SK-N-SH (cell line): ENCODE measurements around the gene YAF2. TPM values are rescaled to one million over a fixed set of nuclear protein-coding genes. Genes with fewer than 3 reads are reported as not detected.

ENCODE experiments used
- CTCF ChIA-PET: fragments of 300-600, 350-600 bp; formaldehyde crosslinking; extraction: SDS; loops from one replicate; lab custom pipeline; 2021; lab: Yijun Ruan, JAX
- POLR2A ChIA-PET: fragments of 350-600 bp; sonication (Branson Sonifier 250); formaldehyde crosslinking; extraction: SDS; loops from one replicate; lab custom pipeline; 2020; ENCODE audit warnings: antibody characterized with exemption, inconsistent platforms; lab: Yijun Ruan, JAX
- DNase-seq: peaks from one replicate; pipeline ENCODE4 v3.0.0; 2012
- H2AFZ ChIP-seq: fragments of 200-600 bp; sonication (generic); 2 replicates; pipeline ENCODE4 v1.8.1; 2016; ENCODE audit warnings: antibody characterized with exemption, mild to moderate bottlenecking, low read depth
- H3F3A ChIP-seq: fragments of 200-600 bp; sonication (generic); replicated peaks from 2 replicates; pipeline ENCODE3; 2016; ENCODE audit warnings: antibody characterized with exemption, mild to moderate bottlenecking; ENCODE audit not compliant: insufficient read depth
- H3K27ac ChIP-seq, 2 experiments: fragments of 200-500 bp in 1 of 2; fragments of 200-600 bp in 1 of 2; sonication (Bioruptor generic) in 1 of 2; sonication (generic), shearing (Covaris generic) in 1 of 2; 2 replicates each; pipeline versions ENCODE4 v1.5.1 to v1.6.1; 2014 to 2016; ENCODE audit warnings: low read depth in 2 of 2, inconsistent platforms in 1 of 2, low read length in 1 of 2, mild to moderate bottlenecking in 1 of 2, mixed read lengths in 1 of 2
- H3K27me3 ChIP-seq: fragments of 200-600 bp; sonication (generic), shearing (Covaris generic); 2 replicates; pipeline ENCODE4 v1.6.1; 2016; ENCODE audit warnings: mixed run types; ENCODE audit not compliant: insufficient read depth
- H3K36me3 ChIP-seq, 2 experiments: fragments of 200-500 bp in 1 of 2; fragments of 200-600 bp in 1 of 2; sonication (Bioruptor generic) in 1 of 2; sonication (generic) in 1 of 2; replicated peaks in 1 of 2; 2 replicates each; pipeline versions ENCODE3 to v1.5.1; 2014 to 2016; ENCODE audit warnings: low read length in 1 of 2, mild to moderate bottlenecking in 1 of 2; ENCODE audit not compliant: insufficient read depth in 2 of 2, control insufficient read depth in 1 of 2
- H3K4me1 ChIP-seq, 2 experiments: fragments of 200-500 bp in 1 of 2; fragments of 200-600 bp in 1 of 2; sonication (Bioruptor generic) in 1 of 2; sonication (generic), shearing (Covaris generic) in 1 of 2; 2 replicates each; pipeline versions ENCODE4 v1.5.1 to v1.6.1; 2014 to 2016; ENCODE audit warnings: low read depth in 1 of 2, low read length in 1 of 2, mixed run types in 1 of 2; ENCODE audit not compliant: insufficient read depth in 2 of 2, control insufficient read depth in 1 of 2
- H3K4me2 ChIP-seq: fragments of 200-600 bp; sonication (generic), shearing (Covaris generic); 2 replicates; pipeline ENCODE4 v1.6.1; 2017; ENCODE audit warnings: mixed run types
- H3K4me3 ChIP-seq, 2 experiments: fragments of 200-500 bp in 1 of 2; fragments of 200-600 bp in 1 of 2; sonication (Bioruptor generic) in 1 of 2; sonication (generic), shearing (Covaris generic) in 1 of 2; 2 replicates each; pipeline versions ENCODE4 v1.5.1 to v1.8.1; 2014 to 2016; ENCODE audit warnings: low read depth in 2 of 2, inconsistent platforms in 1 of 2, low read length in 1 of 2, mild to moderate bottlenecking in 1 of 2, mixed read lengths in 1 of 2, moderate library complexity in 1 of 2
- H3K79me2 ChIP-seq: fragments of 200-600 bp; sonication (generic); 2 replicates; pipeline ENCODE4 v1.8.1; 2017; ENCODE audit warnings: mild to moderate bottlenecking; ENCODE audit not compliant: insufficient read depth
- H3K9ac ChIP-seq: fragments of 200-600 bp; sonication (generic); 2 replicates; pipeline ENCODE4 v1.6.1; 2017; ENCODE audit warnings: mixed run types
- H3K9me2 ChIP-seq: fragments of 200-600 bp; sonication (generic); 2 replicates; pipeline ENCODE4 v1.6.1; 2017; ENCODE audit warnings: mixed run types
- H3K9me3 ChIP-seq: fragments of 200-600 bp; sonication (generic); 2 replicates; pipeline ENCODE4 v1.6.1; 2017; ENCODE audit warnings: mixed run types, mild to moderate bottlenecking, moderate library complexity
- H4K20me1 ChIP-seq: fragments of 200-600 bp; sonication (generic); 2 replicates; pipeline ENCODE4 v1.6.1; 2017; ENCODE audit warnings: mild to moderate bottlenecking, mixed run types; ENCODE audit not compliant: insufficient read depth
- CHD2 ChIP-seq: fragments of 150-350 bp; IDR thresholded peaks from 2 replicates; pipeline ENCODE4 v1.6.1; 2018; ENCODE audit warnings: low read length; ENCODE audit not compliant: partially characterized antibody
- EZH2phosphoT487 ChIP-seq: fragments of 200-600 bp; sonication (generic); IDR thresholded peaks from 2 replicates; pipeline ENCODE4 v1.6.1; 2017; ENCODE audit warnings: low read depth, mixed run types, mild to moderate bottlenecking, antibody characterized with exemption, moderate library complexity, borderline replicate concordance
- JUND ChIP-seq: IDR thresholded peaks from 2 replicates; pipeline ENCODE4 v1.4.0; 2012
- MEF2A ChIP-seq: IDR thresholded peaks from 2 replicates; pipeline ENCODE4 v1.4.0; 2012; ENCODE audit warnings: low read depth, borderline replicate concordance
- RAD21 ChIP-seq: IDR thresholded peaks from 2 replicates; pipeline ENCODE4 v1.6.1; 2012; ENCODE audit warnings: mild to moderate bottlenecking, low read length
- SIN3A ChIP-seq: IDR thresholded peaks from 2 replicates; pipeline ENCODE4 v1.6.1; 2012; ENCODE audit warnings: low read depth, mild to moderate bottlenecking, low read length, moderate library complexity, borderline replicate concordance
- TEAD4 ChIP-seq: IDR thresholded peaks from 2 replicates; pipeline ENCODE4 v1.4.0; 2012; ENCODE audit warnings: mild to moderate bottlenecking, borderline replicate concordance; ENCODE audit not compliant: insufficient read depth
- USF1 ChIP-seq: IDR thresholded peaks from 2 replicates; pipeline ENCODE4 v1.4.0; 2012; ENCODE audit warnings: low read depth, borderline replicate concordance
- YY1 ChIP-seq: IDR thresholded peaks from 2 replicates; pipeline ENCODE4 v1.4.0; 2012; ENCODE audit warnings: low read depth, mild to moderate bottlenecking
- WGBS: methylation state at CpG from one replicate; pipeline ENCODE4 v1.1.6; 2017; ENCODE audit warnings: low lambda C conversion rate; 5-methylcytosine and 5-hydroxymethylcytosine counted together
- polyA plus RNA-seq, 3 experiments: library from polyadenylated mRNA; depleted of rRNA; stranded (reverse); fragments of >200 nt; gene quantifications; 2 replicates each; pipeline ENCODE4 v1.2.3, GENCODE V29; 2012
- TF ChIP-seq, protein P1 (sequence below): IDR thresholded peaks from 2 replicates; pipeline ENCODE4 v1.4.0; 2012; ENCODE audit warnings: low read depth, borderline replicate concordance
- TF ChIP-seq, protein P2 (sequence below): fragments of 150-350 bp; IDR thresholded peaks from 2 replicates; pipeline ENCODE4 v1.6.1; 2016; ENCODE audit warnings: mild to moderate bottlenecking, low read depth, low read length
- TF ChIP-seq, protein P3 (sequence below): IDR thresholded peaks from 2 replicates; pipeline ENCODE4 v1.6.1; 2012; ENCODE audit warnings: mild to moderate bottlenecking, low read depth, low read length, moderate library complexity

YAF2 gene
- polyA plus RNA-seq, 1 of the 3 experiments (the other 2 are of a cell fraction), result 5.3 TPM

GRCh38 chr12:42192686-42193085, 45.4 kb downstream of the YAF2 start:
- Histone ChIP-seq H2AFZ (no peak overlapping the region), H3K27me3 (no peaks in the 10 kb centered on the region), H3K79me2 (peaks cover 10% of the 10 kb centered on the region; the same call in 1 of the 2 replicates), H3F3A (peaks cover 8% of the 10 kb centered on the region), H3K4me2 (no peak overlapping the region), H3K4me3 (no peak overlapping the region), H3K9me3 (no peaks in the 10 kb centered on the region), H3K4me1 (no peaks in the 10 kb centered on the region; a peak in 1 of 4 replicates), H3K36me3 (peaks cover 10 to 12% of the 10 kb centered on the region in 2 experiments), H3K27ac (no peak overlapping the region), H3K9me2 (no peaks in the 10 kb centered on the region), H4K20me1 (no peaks in the 10 kb centered on the region), H3K9ac (no peak overlapping the region)
- DNase-seq, result no peak
- CTCF ChIA-PET, result interaction anchor here (1.2 to 1.3 kb wide), 2 partner anchors 13 to 22 kb away, joined by 4 read pairs; no protein-coding TSS in a partner anchor
- POLR2A ChIA-PET, result no interaction called here
- TF ChIP-seq, protein P1, sequence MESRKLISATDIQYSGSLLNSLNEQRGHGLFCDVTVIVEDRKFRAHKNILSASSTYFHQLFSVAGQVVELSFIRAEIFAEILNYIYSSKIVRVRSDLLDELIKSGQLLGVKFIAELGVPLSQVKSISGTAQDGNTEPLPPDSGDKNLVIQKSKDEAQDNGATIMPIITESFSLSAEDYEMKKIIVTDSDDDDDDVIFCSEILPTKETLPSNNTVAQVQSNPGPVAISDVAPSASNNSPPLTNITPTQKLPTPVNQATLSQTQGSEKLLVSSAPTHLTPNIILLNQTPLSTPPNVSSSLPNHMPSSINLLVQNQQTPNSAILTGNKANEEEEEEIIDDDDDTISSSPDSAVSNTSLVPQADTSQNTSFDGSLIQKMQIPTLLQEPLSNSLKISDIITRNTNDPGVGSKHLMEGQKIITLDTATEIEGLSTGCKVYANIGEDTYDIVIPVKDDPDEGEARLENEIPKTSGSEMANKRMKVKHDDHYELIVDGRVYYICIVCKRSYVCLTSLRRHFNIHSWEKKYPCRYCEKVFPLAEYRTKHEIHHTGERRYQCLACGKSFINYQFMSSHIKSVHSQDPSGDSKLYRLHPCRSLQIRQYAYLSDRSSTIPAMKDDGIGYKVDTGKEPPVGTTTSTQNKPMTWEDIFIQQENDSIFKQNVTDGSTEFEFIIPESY, result no peak
- TF ChIP-seq YY1 (no peak), EZH2phosphoT487 (no peak), MEF2A (no peak), SIN3A (no peak), JUND (no peak), CHD2 (no peak)
- TF ChIP-seq, protein P2, sequence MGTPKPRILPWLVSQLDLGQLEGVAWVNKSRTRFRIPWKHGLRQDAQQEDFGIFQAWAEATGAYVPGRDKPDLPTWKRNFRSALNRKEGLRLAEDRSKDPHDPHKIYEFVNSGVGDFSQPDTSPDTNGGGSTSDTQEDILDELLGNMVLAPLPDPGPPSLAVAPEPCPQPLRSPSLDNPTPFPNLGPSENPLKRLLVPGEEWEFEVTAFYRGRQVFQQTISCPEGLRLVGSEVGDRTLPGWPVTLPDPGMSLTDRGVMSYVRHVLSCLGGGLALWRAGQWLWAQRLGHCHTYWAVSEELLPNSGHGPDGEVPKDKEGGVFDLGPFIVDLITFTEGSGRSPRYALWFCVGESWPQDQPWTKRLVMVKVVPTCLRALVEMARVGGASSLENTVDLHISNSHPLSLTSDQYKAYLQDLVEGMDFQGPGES, result no peak
- TF ChIP-seq, protein P3, sequence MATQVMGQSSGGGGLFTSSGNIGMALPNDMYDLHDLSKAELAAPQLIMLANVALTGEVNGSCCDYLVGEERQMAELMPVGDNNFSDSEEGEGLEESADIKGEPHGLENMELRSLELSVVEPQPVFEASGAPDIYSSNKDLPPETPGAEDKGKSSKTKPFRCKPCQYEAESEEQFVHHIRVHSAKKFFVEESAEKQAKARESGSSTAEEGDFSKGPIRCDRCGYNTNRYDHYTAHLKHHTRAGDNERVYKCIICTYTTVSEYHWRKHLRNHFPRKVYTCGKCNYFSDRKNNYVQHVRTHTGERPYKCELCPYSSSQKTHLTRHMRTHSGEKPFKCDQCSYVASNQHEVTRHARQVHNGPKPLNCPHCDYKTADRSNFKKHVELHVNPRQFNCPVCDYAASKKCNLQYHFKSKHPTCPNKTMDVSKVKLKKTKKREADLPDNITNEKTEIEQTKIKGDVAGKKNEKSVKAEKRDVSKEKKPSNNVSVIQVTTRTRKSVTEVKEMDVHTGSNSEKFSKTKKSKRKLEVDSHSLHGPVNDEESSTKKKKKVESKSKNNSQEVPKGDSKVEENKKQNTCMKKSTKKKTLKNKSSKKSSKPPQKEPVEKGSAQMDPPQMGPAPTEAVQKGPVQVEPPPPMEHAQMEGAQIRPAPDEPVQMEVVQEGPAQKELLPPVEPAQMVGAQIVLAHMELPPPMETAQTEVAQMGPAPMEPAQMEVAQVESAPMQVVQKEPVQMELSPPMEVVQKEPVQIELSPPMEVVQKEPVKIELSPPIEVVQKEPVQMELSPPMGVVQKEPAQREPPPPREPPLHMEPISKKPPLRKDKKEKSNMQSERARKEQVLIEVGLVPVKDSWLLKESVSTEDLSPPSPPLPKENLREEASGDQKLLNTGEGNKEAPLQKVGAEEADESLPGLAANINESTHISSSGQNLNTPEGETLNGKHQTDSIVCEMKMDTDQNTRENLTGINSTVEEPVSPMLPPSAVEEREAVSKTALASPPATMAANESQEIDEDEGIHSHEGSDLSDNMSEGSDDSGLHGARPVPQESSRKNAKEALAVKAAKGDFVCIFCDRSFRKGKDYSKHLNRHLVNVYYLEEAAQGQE, result no peak
- 92% methylated on average over 6 of the region's 6 CpGs for WGBS

GRCh38 chr12:42192258-42192657, 45.8 kb downstream of the YAF2 start:
- no peaks in the 10 kb centered on the region for H4K20me1 ChIP-seq
- no peak overlapping the region for H3K4me2 ChIP-seq
- 100% methylated on average over 1 of the region's 1 CpG for WGBS
- H3K79me2 ChIP-seq, result peaks cover 10% of the 10 kb centered on the region; the same call in 1 of the 2 replicates
- no peaks in the 10 kb centered on the region for H3K9me2 ChIP-seq
- H3K9me3 ChIP-seq, result no peaks in the 10 kb centered on the region
- DNase-seq, result no peak
- no peaks in the 10 kb centered on the region for H3K27me3 ChIP-seq
- H3F3A ChIP-seq, result peaks cover 8% of the 10 kb centered on the region
- no peak overlapping the region for H3K27ac ChIP-seq
- CTCF ChIA-PET, result interaction anchor here (1.2 to 1.3 kb wide), 2 partner anchors 14 to 23 kb away, joined by 4 read pairs; no protein-coding TSS in a partner anchor
- H3K4me1 ChIP-seq, result no peaks in the 10 kb centered on the region; a peak in 1 of 4 replicates
- no peak overlapping the region for H3K4me3 ChIP-seq
- no peak overlapping the region for H2AFZ ChIP-seq
- H3K9ac ChIP-seq, result no peak overlapping the region
- peaks cover 8 to 12% of the 10 kb centered on the region in 2 experiments for H3K36me3 ChIP-seq
- POLR2A ChIA-PET, result no interaction called here
- TF ChIP-seq USF1 (no peak), EZH2phosphoT487 (no peak), TEAD4 (no peak), RAD21 (no peak)
- TF ChIP-seq, protein P3, result no peak
- TF ChIP-seq, protein P2, result no peak
